HG02981 (cell line): Measurements from ENCODE around the gene HLA-DMB.
A peak's percentile ranks its signal among the peaks of the same experiment; 100 is the strongest.
"Not testable (repeated sequence)": the region's sequence is repeated elsewhere in the genome, so short reads cannot be mapped to it uniquely, and the experiment has no call there.

Experiments used
- ATAC-seq: cut with Tn5 transposase; IDR thresholded peaks from one replicate; pipeline ENCODE4 v1.9.1; 2021; ENCODE audit warnings: mild to moderate bottlenecking, moderate library complexity; ENCODE audit not compliant: unreplicated experiment

The HLA-DMB gene

DNA sequence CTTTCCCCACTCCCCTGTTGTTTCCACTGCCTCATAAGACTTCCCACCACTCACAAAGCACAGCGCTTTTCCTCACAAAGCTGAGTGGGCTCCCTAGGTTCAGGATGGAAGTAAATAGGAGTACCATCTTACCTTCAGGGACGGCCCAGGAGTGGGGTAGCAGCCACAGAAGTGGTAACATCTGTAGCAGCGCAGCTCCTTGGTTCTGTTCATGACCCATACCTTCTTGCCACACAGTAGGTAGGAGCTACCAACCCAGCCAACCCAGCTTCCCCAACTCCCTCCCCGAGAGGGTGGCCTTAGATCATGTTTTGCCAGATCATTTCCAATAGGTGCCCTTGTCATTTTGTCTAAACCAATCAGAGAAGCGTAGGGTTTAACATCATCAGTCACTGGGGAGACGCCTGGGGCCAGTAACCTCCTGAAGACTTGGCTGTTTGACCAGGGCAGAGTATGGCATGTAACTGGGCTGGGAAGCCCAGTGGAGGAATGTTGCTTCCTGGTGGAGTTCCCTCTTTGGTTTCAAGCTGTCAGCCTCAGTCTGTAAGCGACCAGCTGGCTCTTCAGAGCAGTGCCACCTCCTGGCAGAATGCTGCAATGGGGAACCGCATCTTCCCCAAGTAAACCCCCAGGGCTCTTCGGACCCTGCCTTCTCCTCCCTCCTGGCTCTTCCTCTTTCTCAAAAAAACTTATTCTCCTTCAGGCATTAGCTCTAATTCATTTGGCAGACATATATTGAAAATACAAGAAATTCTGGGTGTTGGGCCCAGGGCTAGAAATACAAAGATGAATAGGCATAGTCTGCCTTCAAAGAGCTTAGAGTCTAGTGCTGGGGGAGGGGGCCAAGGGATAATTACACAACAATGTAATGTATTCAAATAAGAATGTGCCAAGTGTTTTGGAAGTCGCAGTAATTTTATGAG lies 12.2 kb upstream of the HLA-DMB start, which contains the start of gene HLA-DMA:
HLA-DMA (minus strand) TSS at position 281 of the 923 bp plus-strand sequence; CDS start at position 220, 61 bp downstream.
- peak; percentile 85 for ATAC-seq

DNA sequence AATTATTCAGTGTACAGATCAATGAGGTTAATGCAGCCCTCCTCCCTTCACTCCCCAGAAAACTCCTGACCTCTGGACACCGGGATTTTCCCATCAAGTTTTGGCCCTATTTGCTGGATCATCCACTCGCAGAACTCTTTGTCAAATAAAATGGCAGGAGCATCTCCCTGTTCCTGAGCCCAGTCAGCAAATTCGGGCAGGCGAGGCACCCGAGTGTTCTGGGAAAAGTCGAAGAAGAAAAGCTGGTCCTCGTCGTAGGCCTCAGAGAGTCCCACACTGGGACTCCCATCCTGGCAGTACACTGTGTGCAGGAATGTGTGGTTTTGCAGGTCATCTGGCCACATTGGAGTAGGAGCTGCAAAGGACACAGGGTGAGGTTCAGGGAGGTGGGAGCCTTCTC lies 9.6 kb upstream of the HLA-DMB start:
- ATAC-seq = no peak

DNA sequence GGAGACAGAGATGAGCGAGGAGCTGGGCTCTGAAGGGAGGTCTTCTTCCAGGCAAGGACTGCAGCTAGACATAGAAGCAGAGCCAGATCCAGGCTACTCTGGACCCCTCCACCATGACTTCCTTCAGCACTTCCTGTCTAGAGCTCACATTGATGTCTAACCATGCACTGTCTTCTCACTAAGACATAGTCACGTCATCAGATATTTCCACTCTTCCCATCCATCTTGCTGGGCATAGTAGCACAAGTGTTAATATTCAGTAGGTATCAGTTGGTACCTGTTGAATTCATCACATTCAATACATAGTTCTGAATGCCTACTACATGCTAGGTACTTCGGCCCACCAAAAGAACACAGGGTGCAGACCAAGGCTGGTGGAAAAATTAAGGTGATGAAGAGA lies 9.2 kb upstream of the HLA-DMB start:
- no peak for ATAC-seq

DNA sequence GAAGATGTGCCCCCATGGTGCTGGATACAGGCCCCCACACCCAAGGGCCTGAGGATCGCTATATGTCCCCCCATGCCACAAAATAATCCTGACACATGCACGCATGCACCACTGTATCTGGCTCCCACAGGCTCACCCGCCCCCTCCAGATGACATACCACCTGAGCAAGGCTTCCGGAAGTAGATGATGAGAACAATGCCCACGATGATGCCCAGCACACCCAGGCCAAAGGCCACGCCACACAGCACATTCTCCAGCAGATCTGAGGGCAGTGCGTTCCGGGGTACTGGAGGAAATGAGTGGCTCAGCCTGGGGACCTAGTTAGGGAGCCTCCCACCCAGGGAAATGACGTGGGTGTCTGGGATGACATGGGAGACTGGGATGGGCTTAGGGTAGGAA lies 8.3 kb upstream of the HLA-DMB start:
- ATAC-seq = no peak

DNA sequence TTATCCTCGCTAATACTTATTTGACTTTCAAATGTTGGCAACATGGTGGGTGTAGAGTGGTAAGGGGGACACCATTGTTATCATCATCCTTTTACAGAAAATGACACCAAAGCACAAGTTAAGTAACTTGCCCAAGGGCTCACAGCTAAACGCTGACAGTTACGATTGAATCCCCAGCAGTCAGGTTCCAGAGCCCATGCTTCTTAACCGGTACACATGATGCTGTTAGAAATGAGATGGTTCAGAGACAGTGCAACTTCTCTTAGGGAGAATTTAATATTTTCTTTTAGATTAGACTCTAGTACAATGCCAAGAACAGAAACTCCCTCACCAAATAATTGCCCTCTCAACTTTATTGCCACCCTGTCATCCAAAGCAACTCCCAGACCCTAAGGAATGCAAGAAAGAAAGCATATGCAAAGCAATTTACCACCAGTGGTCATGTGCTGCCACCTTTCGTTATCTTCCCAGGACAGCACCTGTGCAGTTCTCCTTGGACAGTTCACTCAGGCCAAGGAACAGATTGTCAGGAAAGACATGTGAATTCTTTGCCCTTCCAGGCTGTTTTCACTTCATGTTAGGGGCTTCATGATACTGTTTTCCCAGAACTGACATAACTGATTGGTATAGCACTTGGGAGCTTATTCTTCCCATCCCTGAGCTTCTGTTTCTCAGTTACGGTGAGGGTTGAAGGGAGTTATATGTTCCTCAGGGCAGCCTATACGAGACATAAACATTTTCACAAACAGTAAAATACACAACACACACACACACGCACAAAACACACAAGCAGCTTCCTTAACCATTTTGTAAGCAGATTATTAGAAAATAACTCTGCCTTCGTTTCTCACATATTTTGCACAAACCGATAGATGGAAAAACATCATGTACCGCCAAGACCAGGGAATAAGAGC lies 7.0 kb upstream of the HLA-DMB start:
- ATAC-seq = no peak

DNA sequence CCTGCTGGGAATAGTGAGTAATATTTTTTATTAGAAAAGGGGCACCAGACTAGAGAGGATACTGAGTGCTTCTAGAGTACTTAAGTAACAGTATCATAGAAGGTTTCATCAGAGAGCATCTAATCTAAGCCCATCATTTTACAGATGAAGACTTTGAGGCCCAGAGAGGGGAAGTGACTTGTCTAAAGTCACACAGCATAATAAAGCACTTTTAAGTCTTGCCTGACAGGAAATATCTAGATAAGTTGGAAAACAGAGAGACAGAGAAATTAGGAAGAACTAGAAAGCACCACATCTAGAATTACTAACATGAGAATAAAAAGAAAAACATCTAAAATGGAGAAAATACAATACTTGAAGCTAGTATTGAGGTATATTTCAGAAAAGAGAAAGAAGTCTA lies 6.1 kb upstream of the HLA-DMB start:
- ATAC-seq = no peak

DNA sequence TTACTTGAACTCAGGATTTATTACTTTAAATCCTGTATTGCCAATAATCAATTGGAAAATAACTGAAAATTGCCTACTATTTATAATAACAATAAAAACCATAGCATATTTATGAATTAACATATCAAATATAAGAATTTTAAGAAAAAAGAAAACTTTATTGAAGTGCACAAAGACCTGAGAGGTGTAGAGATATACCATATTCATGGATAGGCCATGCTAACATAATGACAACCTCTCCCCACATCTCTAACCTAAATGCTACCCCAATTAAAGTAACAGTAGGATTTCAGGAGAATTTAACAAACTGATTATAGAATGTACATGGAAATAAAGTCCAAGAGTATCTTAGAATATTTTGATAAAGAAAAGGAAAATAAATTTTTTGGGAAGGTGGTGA lies 5.1 kb upstream of the HLA-DMB start:
- ATAC-seq = no peak

DNA sequence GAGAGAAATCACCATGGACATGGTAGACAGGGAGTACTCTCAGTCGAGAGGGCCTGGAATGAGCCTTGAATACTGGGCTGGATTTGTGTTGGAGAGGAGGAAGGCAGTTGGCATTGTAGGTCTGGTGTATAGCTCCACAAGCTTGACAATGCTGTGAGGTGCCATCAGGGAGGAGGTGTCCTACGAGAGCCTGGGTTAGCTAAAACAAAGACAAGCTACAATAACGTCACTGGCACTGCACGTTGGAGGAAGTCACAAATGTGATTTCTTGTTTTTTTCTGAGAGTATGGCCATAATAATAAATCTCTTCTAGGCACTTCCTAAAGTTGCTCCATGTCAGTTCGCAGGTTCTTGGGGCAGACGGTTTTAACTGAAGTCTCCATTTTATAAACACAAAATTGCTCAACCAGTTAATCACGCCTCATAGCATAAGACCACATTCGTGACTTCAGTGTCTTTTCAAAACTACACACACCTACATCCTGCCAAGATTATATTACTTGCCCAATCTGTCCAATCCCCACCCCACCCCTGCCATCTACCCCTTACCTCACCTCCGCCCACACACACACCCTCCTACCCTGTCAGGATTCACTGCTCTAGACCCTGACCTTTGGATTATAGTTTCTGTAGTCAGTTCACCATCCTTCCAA lies 4.4 kb upstream of the HLA-DMB start:
- ATAC-seq = no peak

DNA sequence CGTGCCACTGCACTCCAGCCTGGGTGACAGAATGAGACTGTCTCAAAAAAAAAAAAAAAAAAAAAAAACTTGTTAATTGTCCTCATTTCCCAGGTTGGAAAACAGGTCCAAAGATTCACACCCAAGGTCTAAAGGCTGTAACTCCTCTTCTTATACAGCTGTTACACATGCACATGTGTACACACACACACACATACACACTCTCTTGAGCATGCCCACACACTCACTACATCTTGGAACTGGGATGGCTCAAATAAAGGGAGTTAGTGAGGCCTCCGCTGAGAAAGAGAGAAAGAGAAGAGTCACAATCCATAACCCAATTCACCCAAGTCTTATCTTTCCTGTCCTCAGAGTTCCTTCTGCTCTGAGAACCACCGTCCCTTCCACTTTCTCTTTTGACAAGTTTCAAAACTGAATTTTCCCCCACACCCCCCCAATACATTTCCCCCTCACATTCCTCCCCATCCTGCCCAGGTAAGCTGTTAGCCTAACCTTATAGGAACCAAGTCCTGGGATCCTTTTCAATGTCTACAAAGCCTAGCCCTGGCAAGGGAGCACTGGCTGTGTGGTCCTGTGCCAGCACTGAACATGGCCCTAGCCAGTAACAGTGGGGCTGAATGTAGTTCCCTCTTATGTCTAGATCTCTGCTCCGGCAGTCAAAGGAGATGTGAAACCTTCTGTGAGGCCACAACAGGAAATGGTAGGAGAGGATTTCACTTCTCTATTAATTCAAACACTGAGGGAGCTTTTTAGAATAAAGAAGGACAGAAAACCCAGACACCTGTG lies 3.2 kb upstream of the HLA-DMB start:
- ATAC-seq = peak; percentile 50

DNA sequence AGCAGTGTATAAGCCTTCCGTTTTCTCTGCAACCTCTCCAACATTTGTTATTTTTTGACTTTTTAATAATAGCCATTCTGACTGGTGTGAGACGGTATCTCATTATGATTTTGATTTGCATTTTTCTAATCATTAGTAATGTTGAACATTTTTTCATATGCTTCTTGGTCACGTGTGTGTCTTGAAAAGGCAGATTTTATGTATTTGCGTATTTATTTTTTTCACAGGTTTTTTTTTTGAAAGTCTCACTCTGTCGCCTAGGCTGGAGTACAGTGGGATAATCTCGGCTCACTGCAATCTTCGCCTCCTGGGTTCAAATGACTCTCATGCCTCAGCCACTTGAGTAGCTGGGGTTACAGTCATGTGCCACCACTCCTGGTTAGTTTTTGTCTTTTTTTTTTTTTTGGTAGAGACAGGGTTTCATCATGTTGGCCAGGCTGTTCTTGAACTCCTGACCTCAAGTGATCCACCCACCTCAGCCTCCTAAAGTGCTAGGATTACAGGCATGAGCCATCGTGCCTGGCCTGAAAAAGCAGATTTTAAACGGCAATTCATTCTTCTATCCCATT lies 1.8 kb upstream of the HLA-DMB start:
- not testable (repeated sequence) for ATAC-seq

DNA sequence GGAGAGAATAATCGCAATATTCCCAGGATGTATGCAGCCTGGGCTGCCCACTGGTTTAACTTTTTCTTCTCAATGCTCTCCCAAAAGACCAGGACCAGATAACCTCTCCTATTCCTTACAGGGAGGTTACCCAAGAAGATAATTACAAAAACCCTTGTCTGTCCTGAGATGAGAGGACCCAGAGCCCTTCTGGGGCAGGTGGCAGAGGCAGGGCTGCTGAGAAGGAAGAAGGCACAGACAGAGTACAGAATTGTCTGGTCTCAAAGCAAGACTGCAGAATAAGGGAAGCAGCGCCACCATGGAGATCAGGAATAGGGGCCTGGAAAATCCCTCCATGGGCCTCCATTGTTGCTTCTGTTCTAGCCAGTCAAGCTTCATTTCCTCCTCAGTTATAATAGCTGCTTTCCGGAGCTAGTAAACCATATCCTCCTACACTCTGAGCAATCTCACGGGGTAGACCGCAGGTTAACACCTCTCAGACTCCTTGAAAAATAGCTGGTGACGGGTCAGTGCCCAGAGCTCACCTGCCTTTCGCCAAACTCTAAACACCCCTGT lies 463 bp upstream of the HLA-DMB start:
- ATAC-seq = peak; percentile 53

DNA sequence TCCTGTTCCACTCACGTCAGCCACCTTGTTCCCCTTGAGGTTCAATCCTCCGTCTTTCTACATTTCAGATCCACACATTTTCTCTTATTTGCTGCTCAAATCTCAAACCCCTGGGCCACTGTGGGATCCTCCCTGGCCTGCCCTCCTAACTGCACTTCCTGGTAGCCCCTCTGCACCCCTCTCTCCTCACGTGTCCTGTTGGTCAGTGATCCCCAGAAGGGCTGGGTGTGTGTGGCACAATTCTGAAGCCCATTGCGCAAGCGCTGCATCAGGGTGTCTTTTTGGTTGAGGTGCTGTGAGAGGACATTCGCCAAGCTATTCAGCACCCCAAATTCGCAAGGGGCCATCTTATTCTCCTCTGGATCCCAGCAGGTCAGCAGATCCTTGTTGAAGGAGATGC lies 2.3 kb downstream of the HLA-DMB start:
- no peak for ATAC-seq

DNA sequence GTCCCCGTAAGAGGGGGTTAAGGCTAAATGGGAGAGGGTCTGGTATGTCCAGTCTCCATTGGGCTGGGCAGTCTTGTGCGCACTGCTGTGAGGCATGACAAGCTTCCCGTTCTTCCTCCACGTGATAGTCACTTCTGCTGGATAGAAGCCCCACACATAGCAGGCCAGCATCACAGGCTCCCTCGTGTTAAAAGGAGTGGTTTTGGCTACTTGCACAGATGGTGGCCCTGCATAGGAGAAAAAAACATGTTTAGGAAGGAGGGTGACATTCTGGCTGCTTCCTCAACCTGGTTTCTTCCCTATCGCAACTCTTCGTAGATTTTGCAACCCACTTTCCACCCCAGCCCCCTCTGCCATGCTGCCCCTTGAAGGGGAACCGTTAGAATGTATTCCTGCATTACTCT lies 3.6 kb downstream of the HLA-DMB start:
- ATAC-seq = no peak

DNA sequence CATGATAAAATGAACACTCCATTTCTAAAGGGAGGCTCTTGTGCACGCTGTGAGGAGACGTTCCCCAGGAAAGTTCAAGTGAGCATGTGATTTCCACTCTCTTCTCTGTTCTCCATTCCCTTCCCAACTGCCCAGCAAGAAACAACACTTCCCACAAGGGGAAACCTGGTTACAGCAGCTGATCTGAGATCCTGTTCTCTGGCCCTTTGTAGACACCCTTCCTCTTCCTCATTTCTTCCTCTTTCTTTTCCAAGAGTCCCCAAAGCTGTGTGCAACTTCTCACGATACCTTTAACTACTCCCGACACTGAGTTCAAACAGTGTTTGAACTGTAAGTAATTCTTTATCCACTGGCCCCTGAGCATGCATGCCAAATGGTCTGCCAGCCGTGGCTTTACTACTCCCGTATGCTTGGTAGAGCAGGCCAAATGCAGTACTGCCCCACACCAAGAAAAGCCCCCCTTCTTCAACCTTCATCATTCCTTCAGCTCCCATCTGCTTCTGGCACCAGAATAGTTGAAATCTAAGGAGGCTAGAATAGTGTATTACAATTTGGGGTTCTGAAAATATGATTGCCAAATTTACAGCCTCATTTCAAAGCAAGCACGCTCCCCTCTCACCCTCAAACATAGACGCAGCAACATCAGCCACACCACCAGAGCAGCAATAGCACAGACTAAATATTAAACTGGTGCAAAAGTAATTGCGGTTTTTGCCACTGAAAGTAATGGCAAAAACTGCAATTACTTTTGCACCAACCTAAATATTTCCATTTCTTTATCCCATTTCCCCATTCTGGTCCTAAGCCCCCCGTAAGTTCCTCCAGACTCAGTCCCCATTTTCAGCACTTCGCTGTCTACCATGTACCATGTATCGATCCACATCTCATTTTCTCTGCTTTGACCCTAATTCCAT lies 4.3 kb downstream of the HLA-DMB start:
- ATAC-seq = no peak

DNA sequence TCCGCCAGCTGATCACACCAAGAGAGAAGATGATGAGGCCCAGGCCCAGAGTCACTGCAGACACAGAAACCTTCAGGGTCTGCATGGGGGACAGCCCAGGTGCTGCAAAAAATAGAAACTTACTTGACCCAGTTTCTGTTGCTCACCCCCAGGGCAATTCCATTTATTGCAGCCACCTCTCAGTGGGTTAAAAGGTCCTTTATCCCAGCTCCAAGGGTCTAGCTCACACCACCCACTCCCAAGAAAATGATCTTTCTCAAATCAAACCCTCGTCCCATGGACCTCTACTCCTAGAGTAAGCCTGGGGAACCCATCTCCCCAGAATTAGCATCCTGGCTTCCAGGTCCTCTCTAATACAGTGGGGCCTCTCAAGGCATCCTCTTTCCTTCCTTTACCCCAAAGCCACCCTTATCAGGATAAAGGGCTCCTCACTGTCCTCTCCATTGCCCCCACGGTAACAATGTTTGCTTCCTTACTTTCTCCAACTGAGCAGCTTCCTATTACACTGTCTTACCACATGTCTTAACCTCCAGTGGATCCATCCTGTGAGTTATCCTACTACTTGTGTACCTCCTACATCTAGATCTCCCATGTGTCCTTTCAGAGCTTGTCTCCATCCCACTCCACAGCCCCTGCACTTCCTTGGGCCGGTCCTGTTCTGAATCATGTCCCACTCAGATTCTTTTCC lies 5.1 kb downstream of the HLA-DMB start:
- no peak for ATAC-seq

DNA sequence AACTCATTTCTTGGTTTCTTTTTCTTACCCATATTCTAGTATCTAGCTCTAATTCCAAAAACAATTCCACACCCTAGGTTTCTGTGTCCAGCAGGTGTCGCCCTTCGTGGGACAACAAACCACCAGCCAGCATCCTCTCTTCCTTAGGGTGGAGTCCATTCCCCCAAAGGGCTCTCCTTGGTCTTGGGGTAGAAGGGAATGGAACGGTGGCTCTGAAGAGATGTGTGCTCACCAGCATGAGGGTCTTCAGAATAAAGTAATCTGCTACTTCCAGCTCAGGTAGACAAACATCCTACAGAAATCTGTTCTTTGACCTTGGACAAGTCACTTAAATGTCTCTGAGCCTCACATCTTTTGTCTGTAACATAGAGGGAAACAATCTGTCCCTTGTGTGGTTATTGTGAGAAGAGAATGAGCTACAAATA lies 7.2 kb downstream of the HLA-DMB start:
- no peak for ATAC-seq

DNA sequence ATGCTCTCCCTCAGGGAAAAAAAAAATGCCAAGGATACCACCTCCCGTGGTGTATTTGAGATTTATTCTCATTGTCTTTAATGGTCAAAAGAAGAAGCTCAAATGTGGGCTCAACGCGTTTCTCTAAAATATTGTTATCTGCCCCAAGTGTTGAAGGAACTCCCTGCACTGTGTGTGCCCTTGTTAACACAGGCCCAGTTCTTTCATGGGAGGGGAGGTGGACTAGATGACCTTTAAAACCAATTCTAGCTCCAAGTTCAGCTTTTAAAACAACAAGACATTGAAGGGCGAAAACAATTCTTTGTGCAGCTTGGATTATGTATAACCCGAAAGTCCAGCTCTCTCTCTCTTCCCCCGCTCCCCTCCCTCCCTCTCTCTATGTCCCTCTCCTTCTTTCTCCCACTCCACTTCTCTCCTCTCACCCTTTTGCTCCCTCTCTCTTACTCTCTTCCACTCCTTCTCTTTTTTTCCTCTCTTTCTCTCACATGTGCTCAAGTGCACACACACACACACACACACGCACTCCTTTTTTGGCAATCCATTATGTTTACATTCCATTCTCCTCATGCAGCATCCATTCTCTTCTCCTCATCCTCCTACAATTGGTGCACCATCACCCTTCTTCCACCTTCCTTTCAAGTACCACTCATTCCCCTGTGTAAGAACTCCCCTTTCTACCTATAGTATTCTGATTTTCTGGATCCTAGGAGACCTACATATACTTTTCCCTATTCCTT lies 8.5 kb downstream of the HLA-DMB start:
- no peak for ATAC-seq
